ENCODE data around the gene RNASEL.
A peak's percentile ranks its signal among the peaks of the same experiment; 100 is the strongest.
"Not testable (repeated sequence)": the region's sequence is repeated elsewhere in the genome, so short reads cannot be mapped to it uniquely, and the experiment has no call there.

RNASEL gene

GRCh38 chr1:182588500-182589396, at the start of gene RNASEL:
Gene RNASEL (minus strand): TSS chr1:182589256. CDS start chr1:182586806, 2,450 bp downstream.
- DNase-seq = peak; percentile 52

- no peak for DNase-seq
These were observed 48.7 kb upstream of the RNASEL start for GRCh38 chr1:182637769-182638168.

DNA sequence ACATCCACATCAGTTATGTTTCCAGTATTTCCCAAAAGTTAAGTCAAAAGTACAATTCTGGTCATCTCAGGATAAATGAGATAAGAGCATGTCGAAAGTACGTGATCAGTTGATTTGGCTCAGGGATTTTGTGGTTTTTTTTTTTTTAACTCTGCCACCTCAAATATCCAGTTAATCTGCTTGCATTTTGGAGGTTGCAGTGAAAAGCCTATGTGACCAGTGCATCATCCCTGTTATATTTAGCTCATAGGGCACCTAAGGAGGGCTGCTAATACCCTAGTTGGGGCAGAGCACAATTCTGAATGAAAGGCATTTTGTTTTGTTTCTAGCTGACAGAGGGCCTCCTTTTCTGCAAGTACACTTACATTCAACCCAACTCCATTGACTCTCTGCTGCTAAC, 46.8 kb upstream of the RNASEL start:
- no peak for DNase-seq

DNA sequence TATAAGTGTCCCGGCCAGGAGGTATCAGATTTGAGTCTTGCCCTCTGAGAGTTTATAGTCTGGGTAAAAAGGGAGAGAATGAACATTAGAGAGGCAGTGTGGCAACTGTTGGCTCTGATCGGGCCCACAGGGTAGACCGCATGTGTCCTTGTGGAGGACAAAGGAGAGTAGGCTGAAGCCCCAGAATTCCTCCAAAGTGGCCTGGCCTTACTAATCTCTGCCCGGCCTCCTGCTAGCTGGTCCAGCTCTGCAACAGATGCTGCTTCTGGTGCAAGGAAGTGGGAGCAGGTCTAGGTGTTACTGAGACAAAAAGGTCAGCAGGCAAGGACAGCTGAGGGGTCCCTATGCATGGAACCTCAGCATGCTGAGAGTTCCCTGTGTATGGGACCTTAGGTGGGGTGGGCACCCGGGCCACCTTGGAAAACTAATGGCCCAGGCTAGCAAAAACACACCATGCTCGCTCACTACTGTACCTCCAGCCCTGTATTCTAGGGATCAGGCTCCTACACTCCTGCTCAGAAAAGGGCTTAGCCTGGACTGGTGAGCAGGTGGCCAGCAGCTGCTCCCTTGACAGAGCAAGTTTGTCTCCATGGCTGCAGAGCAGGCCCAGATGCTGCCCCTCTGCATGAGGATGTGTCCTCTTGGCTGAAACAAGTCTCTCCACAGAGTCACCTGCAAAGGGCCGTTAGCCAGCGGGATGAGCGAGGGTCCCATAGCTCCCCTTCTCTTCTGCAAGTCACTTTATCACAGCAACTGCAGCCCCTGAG, 45.4 kb upstream of the RNASEL start:
- DNase-seq = no peak

DNA sequence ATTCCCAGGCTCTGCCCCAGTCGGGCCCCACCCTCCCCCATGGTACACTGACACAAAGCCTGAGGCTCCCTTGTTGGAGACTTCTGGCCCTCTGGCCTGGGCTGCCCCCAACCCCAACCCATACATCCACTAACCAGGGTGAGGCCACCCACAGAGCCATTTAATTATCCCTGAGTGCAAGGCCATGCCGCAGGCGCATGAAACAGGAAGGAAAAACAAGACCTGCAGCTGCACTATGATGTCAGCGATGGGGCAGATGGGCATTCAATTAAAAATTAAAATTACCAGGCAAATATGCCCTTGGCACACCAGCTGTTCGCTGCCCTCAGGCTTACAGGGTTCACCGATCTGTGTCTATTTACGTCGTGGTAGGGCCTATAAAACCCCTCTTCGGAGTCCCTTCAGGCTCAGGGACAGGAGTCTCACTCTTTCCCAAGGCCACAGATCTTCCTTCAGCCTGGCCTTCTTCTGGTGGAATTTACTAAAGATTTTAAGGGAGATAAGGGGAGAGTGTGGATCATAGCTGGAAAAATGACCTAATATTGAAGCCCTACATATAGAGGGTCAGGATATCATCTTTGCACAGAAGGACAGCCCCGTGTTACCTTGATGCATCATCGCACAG, 44.7 kb upstream of the RNASEL start:
- no peak for DNase-seq

DNA sequence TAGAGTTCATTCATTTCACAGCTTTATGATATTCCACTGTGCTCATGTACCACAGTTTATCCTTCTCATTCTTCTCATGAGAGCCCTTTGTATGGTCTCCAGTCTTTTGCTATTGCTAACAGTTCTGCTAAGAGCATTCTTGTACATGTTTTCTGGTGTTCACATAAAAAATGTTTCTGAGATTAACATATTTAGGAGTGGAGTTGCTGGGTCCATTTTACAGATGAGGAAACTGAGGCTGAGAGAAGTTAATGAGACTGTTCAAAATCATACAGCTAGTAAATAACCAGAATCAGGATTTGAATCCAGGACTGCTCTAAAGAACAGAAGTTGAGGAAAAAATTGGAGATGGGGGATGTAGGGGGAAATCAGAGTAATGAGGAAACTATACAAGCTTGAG, 44.0 kb upstream of the RNASEL start:
- DNase-seq = no peak

DNA sequence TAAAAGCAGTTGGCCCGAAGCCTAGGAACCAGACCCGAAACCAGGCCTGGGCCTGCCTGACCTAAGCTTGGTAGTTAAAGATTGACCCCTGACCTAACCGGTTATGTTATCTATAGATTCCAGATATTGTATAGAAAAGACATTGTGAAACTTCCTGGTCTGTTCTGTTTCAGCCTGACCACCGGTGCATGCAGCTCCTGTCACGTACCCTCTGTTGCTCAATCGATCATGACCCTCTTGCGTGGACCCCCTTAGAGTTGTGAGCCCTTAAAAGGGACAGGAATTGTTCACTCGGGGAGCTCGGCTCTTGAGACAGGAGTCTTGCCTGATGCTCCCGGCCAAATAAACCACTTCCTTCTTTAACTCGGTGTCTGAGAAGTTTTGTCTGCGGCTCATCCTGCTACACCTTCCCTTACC, 43.4 kb upstream of the RNASEL start:
- not testable (repeated sequence) for DNase-seq

GRCh38 chr1:182631954-182632353, 42.9 kb upstream of the RNASEL start:
- DNase-seq = no peak

GRCh38 chr1:182631053-182631677, 42.1 kb upstream of the RNASEL start:
- no peak for DNase-seq

DNA sequence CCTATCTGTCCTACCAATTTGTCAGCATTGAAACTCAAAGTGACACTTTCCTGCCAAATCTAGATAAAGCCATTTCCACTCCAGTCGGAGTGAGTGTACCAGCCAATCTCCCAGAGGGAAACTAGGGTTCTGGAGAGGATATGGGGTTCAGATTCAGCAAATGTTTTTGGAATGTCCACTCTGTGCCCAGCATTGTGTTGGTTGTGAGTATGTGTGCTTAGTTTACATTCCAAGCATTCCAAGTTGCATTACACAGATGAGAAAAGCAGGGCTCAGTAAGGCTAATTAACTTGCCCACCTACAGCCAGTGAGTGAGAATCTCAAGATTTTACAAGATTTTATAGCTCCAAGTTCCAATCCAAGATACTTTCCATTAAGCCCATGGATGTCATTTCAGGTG, 41.5 kb upstream of the RNASEL start:
- peak; percentile 11 for DNase-seq

DNA sequence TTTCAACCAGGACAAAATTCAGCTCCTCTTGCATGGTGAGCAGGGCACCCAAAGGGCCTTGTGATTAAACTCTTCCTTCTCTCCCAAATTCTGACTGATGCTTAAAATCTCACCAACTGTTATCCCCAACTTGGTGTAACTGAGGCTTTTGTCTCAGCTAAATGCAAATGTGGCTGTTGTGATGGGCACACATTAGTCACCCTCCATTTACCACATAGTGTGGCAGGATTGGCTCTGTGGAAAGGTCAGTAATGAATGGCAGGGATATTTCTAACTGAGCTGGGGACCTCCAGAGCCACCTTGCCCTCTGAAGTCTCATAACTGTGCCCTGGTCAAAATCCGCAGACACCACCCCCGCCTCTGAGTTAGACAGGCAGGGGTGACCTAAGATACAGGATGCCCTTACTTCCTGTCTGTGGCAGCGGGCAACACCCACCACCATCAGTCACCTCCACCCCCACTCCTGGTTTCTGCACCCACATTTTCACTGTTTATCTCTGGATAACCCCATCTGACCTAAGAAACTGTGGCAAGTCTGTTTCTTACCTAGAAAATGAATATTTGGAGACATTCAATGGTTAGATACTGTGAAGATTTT, 40.5 kb upstream of the RNASEL start:
- no peak for DNase-seq

GRCh38 chr1:182629080-182629479, 40.0 kb upstream of the RNASEL start:
- no peak for DNase-seq

- no peak for DNase-seq
These were observed 39.6 kb upstream of the RNASEL start for GRCh38 chr1:182628657-182629056.

GRCh38 chr1:182627622-182628021, 38.6 kb upstream of the RNASEL start:
- DNase-seq = no peak

DNA sequence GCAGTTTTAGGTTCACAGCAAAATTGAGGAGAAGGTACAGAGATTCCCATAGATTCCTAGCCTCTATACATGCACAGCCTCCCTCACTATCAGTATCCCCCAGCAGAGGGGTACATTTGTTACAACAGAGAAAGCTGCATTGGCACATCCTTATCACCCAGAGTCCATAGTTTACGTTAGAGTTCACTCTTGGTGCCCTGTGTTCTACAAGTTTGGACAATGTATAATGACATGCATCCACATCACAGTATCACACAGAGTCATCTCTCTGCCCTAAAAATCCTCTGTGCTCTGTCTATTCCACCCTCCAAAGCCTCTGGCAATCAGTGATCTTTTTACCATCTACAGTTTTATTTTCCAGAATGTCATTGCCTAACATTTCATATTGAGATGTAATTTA, 37.5 kb upstream of the RNASEL start:
- DNase-seq = no peak

GRCh38 chr1:182625719-182626504, 36.9 kb upstream of the RNASEL start:
- DNase-seq = peak; percentile 44

GRCh38 chr1:182625024-182625423, 36.0 kb upstream of the RNASEL start:
- no peak for DNase-seq

DNA sequence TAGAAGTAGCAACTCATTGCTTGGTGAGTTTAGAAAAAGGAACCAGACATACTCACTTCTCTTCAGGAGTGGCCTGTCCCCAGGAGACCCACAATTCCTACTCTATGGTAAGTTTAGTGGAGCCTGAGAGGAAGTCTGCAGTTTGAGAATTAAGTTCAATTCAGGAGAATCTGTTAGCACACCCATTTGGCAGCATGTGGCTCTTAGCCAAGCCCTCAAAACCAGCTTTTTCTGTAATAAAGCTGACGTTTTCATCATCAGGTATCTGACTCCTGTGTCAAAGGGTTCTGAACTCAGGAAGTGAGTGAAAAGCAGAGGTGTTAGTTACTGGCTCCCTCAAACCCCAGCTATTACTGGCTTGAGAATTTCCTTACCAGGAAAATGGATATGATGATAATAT, 35.5 kb upstream of the RNASEL start:
- DNase-seq = no peak

DNA sequence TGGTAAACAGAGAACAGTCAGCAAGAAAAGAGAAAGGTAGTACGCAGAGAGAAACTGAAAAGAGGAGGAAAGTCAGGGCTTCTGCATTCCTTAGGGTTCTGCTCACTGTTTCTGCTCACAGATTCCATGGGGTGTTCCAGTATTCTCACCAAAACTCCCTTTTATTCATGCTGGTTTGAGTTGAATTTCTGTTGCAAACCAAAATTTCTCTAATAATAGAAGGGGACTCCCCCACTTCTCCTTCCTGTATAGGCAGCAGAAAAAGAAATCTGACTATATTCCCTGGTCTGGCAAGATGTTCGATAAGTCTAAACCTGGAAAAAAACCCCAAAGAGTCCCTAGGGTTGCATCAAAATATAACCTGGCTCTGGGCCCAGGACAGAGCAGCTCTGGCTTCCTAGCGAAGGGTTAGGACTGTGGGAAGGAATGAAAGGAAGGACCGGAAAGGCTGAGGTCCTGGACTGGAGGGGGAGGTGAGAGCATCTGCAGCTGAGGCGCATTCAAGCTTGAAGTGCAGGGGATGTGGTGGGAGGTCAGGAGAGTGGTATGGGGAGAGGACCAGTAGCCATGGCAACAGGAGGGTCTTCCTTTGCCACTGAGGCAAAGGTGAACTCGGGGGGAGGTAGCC, 34.0 kb upstream of the RNASEL start:
- DNase-seq = peak; percentile 76

GRCh38 chr1:182621906-182622305, 32.9 kb upstream of the RNASEL start:
- no peak for DNase-seq

GRCh38 chr1:182620924-182621585, 32.0 kb upstream of the RNASEL start:
- DNase-seq = no peak
